ENCODE data around the gene PTCD1. TPM values are rescaled to one million over a fixed set of nuclear protein-coding genes. Genes with fewer than 3 reads are reported as not detected.

PTCD1 gene
- total and polyA plus RNA-seq, 9 of the 15 experiments (the other 6 are each of a cell fraction or from before 2014, with no cell fraction given) = 0.46 to 17.1 (median 6.2) TPM

DNA sequence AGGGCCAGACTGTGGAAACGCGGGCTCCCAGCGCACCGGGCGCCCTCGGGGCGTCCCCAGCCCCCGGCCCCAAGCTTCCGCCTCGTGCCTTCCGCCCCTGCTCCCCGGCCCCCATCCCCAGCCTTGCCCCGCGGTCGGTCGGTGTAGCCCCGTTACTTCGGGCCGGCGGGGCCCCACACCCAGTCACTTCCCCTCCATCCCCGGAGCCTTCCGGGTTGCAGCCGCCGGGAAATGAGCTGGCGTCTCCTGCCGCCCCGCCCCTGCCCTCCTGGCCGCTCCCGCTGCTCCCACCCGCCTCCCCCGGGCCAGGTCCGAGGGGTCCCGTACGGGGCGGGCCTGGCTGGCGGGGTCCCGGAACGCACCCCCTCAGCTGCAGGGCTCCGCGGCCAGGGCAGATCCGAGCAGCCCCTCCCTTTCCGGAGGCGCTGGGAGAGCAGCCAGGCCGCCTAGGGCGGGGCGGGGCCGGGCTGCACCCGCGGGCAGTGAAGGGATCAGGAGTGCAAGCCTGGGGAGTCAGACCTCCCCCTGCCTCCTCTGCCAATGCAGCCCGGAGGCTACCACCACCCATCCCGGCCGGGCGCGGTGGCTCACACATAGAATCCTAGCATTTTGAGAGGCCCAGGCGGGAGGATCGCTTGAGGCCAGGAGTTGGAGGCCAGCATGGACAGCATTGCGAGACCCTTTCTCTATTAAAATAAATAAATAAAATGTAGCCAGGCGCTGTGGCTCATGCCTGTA is 63.4 kb downstream of the PTCD1 start (continued):
- TF ChIP-seq TAF7 (tag; IDR thresholded peaks at IDR 0.05) (no peak), SAFB (IDR thresholded peaks at IDR 0.05; ENCODE audit: borderline replicate concordance, low read depth, low read length) (no peak), MCM7 (IDR thresholded peaks at IDR 0.05) (no peak), ILF3 (IDR thresholded peaks at IDR 0.05; ENCODE audit: borderline replicate concordance) (no peak; the same call in 1 of the 2 replicates), ELF4 (CRISPR knock-in tag; IDR thresholded peaks at IDR 0.05) (no peak), ZNF124 (CRISPR knock-in tag; IDR thresholded peaks at IDR 0.05) (no peak), SAFB2 (IDR thresholded peaks at IDR 0.05; ENCODE audit: borderline replicate concordance, low read depth, low read length, severe bottlenecking) (no peak), COPS2 (conservative IDR thresholded peaks at IDR 0.05) (no peak), SRSF3 (IDR thresholded peaks at IDR 0.05; ENCODE audit: insufficient read depth, low read length) (no peak), MTF1 (CRISPR knock-in tag; IDR thresholded peaks at IDR 0.05; ENCODE audit: borderline replicate concordance) (no peak), RCOR1 (IDR thresholded peaks at IDR 0.05; ENCODE audit: borderline replicate concordance in 1 of 2, low read depth in 2 of 2, low read length in 2 of 2) (peak in 1 of 2 experiments; percentile 7; a peak in 1 of 4 replicates), ZBTB8A (IDR thresholded peaks at IDR 0.05; ENCODE audit: partially characterized antibody) (no peak), TGIF2 (CRISPR knock-in tag; IDR thresholded peaks at IDR 0.05) (peak; percentile 74; the same call in 1 of the 2 replicates), ZNF696 (CRISPR knock-in tag; conservative IDR thresholded peaks at IDR 0.05) (no peak), CBX1 (IDR thresholded peaks at IDR 0.05; ENCODE audit: low read depth) (peak; percentile 83), ZNF175 (CRISPR knock-in tag; IDR thresholded peaks at IDR 0.05; ENCODE audit: low read depth) (no peak), POLR2G (IDR thresholded peaks at IDR 0.05; ENCODE audit: low read depth, low read length) (peak; percentile 66)
- TF ChIP-seq, protein P1, sequence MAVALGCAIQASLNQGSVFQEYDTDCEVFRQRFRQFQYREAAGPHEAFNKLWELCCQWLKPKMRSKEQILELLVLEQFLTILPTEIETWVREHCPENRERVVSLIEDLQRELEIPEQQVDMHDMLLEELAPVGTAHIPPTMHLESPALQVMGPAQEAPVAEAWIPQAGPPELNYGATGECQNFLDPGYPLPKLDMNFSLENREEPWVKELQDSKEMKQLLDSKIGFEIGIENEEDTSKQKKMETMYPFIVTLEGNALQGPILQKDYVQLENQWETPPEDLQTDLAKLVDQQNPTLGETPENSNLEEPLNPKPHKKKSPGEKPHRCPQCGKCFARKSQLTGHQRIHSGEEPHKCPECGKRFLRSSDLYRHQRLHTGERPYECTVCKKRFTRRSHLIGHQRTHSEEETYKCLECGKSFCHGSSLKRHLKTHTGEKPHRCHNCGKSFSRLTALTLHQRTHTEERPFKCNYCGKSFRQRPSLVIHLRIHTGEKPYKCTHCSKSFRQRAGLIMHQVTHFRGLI (CRISPR knock-in tag; IDR thresholded peaks at IDR 0.05) = no peak
- TF ChIP-seq, protein P2, sequence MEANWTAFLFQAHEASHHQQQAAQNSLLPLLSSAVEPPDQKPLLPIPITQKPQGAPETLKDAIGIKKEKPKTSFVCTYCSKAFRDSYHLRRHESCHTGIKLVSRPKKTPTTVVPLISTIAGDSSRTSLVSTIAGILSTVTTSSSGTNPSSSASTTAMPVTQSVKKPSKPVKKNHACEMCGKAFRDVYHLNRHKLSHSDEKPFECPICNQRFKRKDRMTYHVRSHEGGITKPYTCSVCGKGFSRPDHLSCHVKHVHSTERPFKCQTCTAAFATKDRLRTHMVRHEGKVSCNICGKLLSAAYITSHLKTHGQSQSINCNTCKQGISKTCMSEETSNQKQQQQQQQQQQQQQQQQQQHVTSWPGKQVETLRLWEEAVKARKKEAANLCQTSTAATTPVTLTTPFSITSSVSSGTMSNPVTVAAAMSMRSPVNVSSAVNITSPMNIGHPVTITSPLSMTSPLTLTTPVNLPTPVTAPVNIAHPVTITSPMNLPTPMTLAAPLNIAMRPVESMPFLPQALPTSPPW (CRISPR knock-in tag; IDR thresholded peaks at IDR 0.05) = peak; percentile 94
- TF ChIP-seq, protein P3, sequence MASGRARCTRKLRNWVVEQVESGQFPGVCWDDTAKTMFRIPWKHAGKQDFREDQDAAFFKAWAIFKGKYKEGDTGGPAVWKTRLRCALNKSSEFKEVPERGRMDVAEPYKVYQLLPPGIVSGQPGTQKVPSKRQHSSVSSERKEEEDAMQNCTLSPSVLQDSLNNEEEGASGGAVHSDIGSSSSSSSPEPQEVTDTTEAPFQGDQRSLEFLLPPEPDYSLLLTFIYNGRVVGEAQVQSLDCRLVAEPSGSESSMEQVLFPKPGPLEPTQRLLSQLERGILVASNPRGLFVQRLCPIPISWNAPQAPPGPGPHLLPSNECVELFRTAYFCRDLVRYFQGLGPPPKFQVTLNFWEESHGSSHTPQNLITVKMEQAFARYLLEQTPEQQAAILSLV (tag; IDR thresholded peaks at IDR 0.05) = no peak
- TF ChIP-seq, protein P4, sequence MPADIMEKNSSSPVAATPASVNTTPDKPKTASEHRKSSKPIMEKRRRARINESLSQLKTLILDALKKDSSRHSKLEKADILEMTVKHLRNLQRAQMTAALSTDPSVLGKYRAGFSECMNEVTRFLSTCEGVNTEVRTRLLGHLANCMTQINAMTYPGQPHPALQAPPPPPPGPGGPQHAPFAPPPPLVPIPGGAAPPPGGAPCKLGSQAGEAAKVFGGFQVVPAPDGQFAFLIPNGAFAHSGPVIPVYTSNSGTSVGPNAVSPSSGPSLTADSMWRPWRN (IDR thresholded peaks at IDR 0.05; ENCODE audit: low read depth) = no peak
- TF ChIP-seq, protein P5, sequence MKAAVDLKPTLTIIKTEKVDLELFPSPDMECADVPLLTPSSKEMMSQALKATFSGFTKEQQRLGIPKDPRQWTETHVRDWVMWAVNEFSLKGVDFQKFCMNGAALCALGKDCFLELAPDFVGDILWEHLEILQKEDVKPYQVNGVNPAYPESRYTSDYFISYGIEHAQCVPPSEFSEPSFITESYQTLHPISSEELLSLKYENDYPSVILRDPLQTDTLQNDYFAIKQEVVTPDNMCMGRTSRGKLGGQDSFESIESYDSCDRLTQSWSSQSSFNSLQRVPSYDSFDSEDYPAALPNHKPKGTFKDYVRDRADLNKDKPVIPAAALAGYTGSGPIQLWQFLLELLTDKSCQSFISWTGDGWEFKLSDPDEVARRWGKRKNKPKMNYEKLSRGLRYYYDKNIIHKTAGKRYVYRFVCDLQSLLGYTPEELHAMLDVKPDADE (conservative IDR thresholded peaks at IDR 0.05; ENCODE audit: control insufficient read depth, low read depth, low read length) = peak; percentile 85
